ENCODE data around the gene POLD2. TPM values are rescaled to one million over a fixed set of nuclear protein-coding genes. Genes with fewer than 3 reads are reported as not detected.
"Not testable (repeated sequence)": the region's sequence is repeated elsewhere in the genome, so short reads cannot be mapped to it uniquely, and the experiment has no call there.

POLD2 gene
- total and polyA plus RNA-seq, 3 experiments from 2014 or later, result 74.1 to 291 (median 279) TPM

GRCh38 chr7:44134943-44135628 lies 11.7 kb upstream of the POLD2 start:
- H3K27ac ChIP-seq (ENCODE audit: low read depth, low read length), result no peak overlapping the region
- ChIA-PET POLR2A (interaction anchor here (0.8 kb wide), 1 partner anchor 8 kb away, joined by 3 read pairs; no protein-coding TSS in a partner anchor), CTCF (no interaction called here)
- DNase-seq, result no peak
- H3K4me1 ChIP-seq (ENCODE audit: insufficient read depth, low read length), result no peaks in the 10 kb centered on the region
- H3K4me1 Mint-ChIP-seq, result no peaks in the 10 kb centered on the region
- no peak overlapping the region for H3K4me3 ChIP-seq (ENCODE audit: low read length)
- peaks cover 5 to 6% of the 10 kb centered on the region in 2 donors for H3K27me3 Mint-ChIP-seq
- no peak overlapping the region for H3K4me3 Mint-ChIP-seq
- peak overlapping the region in 1 of 8 donors; percentile 88 for H3K27ac Mint-ChIP-seq
- no peaks in the 10 kb centered on the region for H3K27me3 ChIP-seq (ENCODE audit: insufficient read depth, low read length, poor library complexity, severe bottlenecking)
- no peaks in the 10 kb centered on the region for H3K9me3 ChIP-seq (ENCODE audit: low read length)
- H3K36me3 ChIP-seq (ENCODE audit: insufficient read depth, low read length), result no peaks in the 10 kb centered on the region
- no peaks in the 10 kb centered on the region for H3K36me3 Mint-ChIP-seq
- no peaks in the 10 kb centered on the region for H3K9me3 Mint-ChIP-seq

GRCh38 chr7:44133295-44133694 lies 9.9 kb upstream of the POLD2 start:
- H3K27me3 Mint-ChIP-seq, result peaks cover 0 to 9% of the 10 kb centered on the region in 2 donors
- H3K4me1 ChIP-seq (ENCODE audit: insufficient read depth, low read length), result no peaks in the 10 kb centered on the region
- H3K4me3 Mint-ChIP-seq, result no peak overlapping the region
- H3K36me3 Mint-ChIP-seq, result no peaks in the 10 kb centered on the region
- H3K27ac ChIP-seq (ENCODE audit: low read depth, low read length), result no peak overlapping the region
- no peak overlapping the region for H3K27ac Mint-ChIP-seq
- H3K36me3 ChIP-seq (ENCODE audit: insufficient read depth, low read length), result no peaks in the 10 kb centered on the region
- H3K9me3 Mint-ChIP-seq, result no peaks in the 10 kb centered on the region
- H3K4me3 ChIP-seq (ENCODE audit: low read length), result no peak overlapping the region
- ChIA-PET CTCF (no interaction called here), POLR2A (interaction anchor here (0.7 kb wide), 1 partner anchor 43 kb away, joined by 4 read pairs; no protein-coding TSS in a partner anchor)
- H3K4me1 Mint-ChIP-seq, result no peaks in the 10 kb centered on the region
- H3K27me3 ChIP-seq (ENCODE audit: insufficient read depth, low read length, poor library complexity, severe bottlenecking), result no peaks in the 10 kb centered on the region
- DNase-seq, result no peak
- no peaks in the 10 kb centered on the region for H3K9me3 ChIP-seq (ENCODE audit: low read length)

GRCh38 chr7:44132039-44132438 lies 8.7 kb upstream of the POLD2 start:
- H3K27me3 Mint-ChIP-seq, result peaks cover 0 to 9% of the 10 kb centered on the region in 2 donors
- no peak overlapping the region for H3K4me3 Mint-ChIP-seq
- ChIA-PET CTCF (interaction anchor here (0.9 kb wide), 1 partner anchor 50 kb away, joined by 3 read pairs; no protein-coding TSS in a partner anchor), POLR2A (no interaction called here)
- no peaks in the 10 kb centered on the region for H3K9me3 Mint-ChIP-seq
- Histone ChIP-seq H3K9me3 (ENCODE audit: low read length) (no peaks in the 10 kb centered on the region), H3K4me3 (ENCODE audit: low read length) (no peak overlapping the region), H3K4me1 (ENCODE audit: insufficient read depth, low read length) (no peaks in the 10 kb centered on the region), H3K27ac (ENCODE audit: low read depth, low read length) (no peak overlapping the region), H3K27me3 (ENCODE audit: insufficient read depth, low read length, poor library complexity, severe bottlenecking) (no peaks in the 10 kb centered on the region), H3K36me3 (ENCODE audit: insufficient read depth, low read length) (no peaks in the 10 kb centered on the region)
- peaks cover 0 to 2% (median 0%) of the 10 kb centered on the region in 3 donors for H3K36me3 Mint-ChIP-seq
- no peaks in the 10 kb centered on the region for H3K4me1 Mint-ChIP-seq
- H3K27ac Mint-ChIP-seq, result no peak overlapping the region
- no peak for DNase-seq

- H3K27me3 Mint-ChIP-seq, result peaks cover 0 to 9% of the 10 kb centered on the region in 2 donors
- ChIA-PET CTCF (interaction anchor here (0.9 kb wide), 1 partner anchor 50 kb away, joined by 3 read pairs; no protein-coding TSS in a partner anchor), POLR2A (no interaction called here)
Observed at GRCh38 chr7:44131173-44132029, 8.1 kb upstream of the POLD2 start.

DNA sequence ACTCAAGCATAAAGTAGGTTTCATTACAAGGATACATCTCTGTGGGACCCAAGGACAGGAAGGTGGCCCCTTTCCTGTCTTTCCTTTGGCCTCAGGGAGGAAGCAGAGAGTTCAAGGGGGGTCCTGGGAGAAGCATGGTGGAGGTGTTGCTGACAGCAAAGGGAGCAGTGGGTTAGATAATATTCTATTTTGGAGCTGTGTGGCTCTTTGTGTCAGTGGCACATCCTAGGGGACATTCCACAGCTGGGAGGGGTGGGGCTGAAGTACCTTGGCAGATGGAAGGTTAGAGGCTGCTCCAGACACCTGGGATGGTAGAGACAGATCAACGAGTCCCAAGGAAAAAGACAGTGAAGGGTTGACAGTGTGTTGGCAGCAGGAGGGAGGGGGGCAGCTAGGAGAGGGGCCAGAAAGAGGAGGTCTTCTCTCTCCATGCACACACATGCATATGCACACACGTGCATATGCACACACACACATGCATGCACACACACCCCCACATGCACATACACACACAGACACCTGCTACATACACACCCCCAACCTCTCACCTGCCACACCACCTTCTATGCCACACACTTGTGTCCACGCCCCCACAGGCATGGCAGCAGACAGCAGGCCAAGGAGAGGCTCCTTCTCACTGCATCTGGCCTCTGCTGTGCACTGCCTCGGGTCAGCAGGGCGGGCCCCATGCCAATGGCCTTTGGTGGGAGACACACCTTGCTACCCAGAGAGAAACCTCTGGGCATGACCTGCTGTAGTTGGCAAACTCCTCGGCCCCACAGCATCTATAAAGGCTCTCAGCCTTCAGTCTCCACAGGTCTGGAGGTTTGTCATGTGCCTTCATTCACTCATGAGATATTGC lies 5.6 kb upstream of the POLD2 start:
- Mint-ChIP-seq H3K4me1 (peaks cover 3 to 4% (median 4%) of the 10 kb centered on the region in 3 donors), H3K9me3 (no peaks in the 10 kb centered on the region), H3K27ac (peak overlapping the region in 1 of 8 donors; percentile 70), H3K4me3 (no peak overlapping the region), H3K27me3 (peaks cover 0 to 4% of the 10 kb centered on the region in 2 donors), H3K36me3 (peaks cover 0 to 2% (median 1%) of the 10 kb centered on the region in 3 donors)
- Histone ChIP-seq H3K4me3 (ENCODE audit: low read length) (no peak overlapping the region), H3K4me1 (ENCODE audit: insufficient read depth, low read length) (peaks cover 3% of the 10 kb centered on the region), H3K9me3 (ENCODE audit: low read length) (no peaks in the 10 kb centered on the region), H3K27ac (ENCODE audit: low read depth, low read length) (no peak overlapping the region), H3K27me3 (ENCODE audit: insufficient read depth, low read length, poor library complexity, severe bottlenecking) (no peaks in the 10 kb centered on the region), H3K36me3 (ENCODE audit: insufficient read depth, low read length) (no peaks in the 10 kb centered on the region)
- ChIA-PET CTCF (interaction anchor here (0.9 kb wide), 1 partner anchor 12 kb away, joined by 3 read pairs; no protein-coding TSS in a partner anchor), POLR2A (no interaction called here)
- no peak for DNase-seq

More at GRCh38 chr7:44131173-44132029, 8.1 kb upstream of the POLD2 start:
- no peak overlapping the region for H3K4me3 ChIP-seq (ENCODE audit: low read length)
- no peak overlapping the region for H3K27ac ChIP-seq (ENCODE audit: low read depth, low read length)
- H3K27me3 ChIP-seq (ENCODE audit: insufficient read depth, low read length, poor library complexity, severe bottlenecking), result no peaks in the 10 kb centered on the region
- DNase-seq, result no peak
- no peak overlapping the region for H3K4me3 Mint-ChIP-seq
- H3K9me3 ChIP-seq (ENCODE audit: low read length), result no peaks in the 10 kb centered on the region
- no peaks in the 10 kb centered on the region for H3K9me3 Mint-ChIP-seq
- H3K4me1 ChIP-seq (ENCODE audit: insufficient read depth, low read length), result no peaks in the 10 kb centered on the region
- H3K36me3 Mint-ChIP-seq, result peaks cover 0 to 2% (median 0%) of the 10 kb centered on the region in 3 donors
- H3K27ac Mint-ChIP-seq, result no peak overlapping the region
- no peaks in the 10 kb centered on the region for H3K36me3 ChIP-seq (ENCODE audit: insufficient read depth, low read length)
- H3K4me1 Mint-ChIP-seq, result no peaks in the 10 kb centered on the region

- Mint-ChIP-seq H3K27me3 (peaks cover 0 to 4% of the 10 kb centered on the region in 2 donors), H3K36me3 (peaks cover 0 to 8% (median 2%) of the 10 kb centered on the region in 3 donors), H3K4me1 (peaks cover 11 to 20% (median 14%) of the 10 kb centered on the region in 3 donors), H3K9me3 (no peaks in the 10 kb centered on the region), H3K27ac (peak overlapping the region in 1 of 8 donors; percentile 19), H3K4me3 (peak overlapping the region in 1 of 7 donors; percentile 60)
- CTCF ChIA-PET, result no interaction called here
- no peaks in the 10 kb centered on the region for H3K9me3 ChIP-seq (ENCODE audit: low read length)
- no peak overlapping the region for H3K4me3 ChIP-seq (ENCODE audit: low read length)
- POLR2A ChIA-PET, result no interaction called here
- DNase-seq, result no peak
- no peak overlapping the region for H3K27ac ChIP-seq (ENCODE audit: low read depth, low read length)
- no peaks in the 10 kb centered on the region for H3K27me3 ChIP-seq (ENCODE audit: insufficient read depth, low read length, poor library complexity, severe bottlenecking)
- no peaks in the 10 kb centered on the region for H3K36me3 ChIP-seq (ENCODE audit: insufficient read depth, low read length)
- peaks cover 13% of the 10 kb centered on the region for H3K4me1 ChIP-seq (ENCODE audit: insufficient read depth, low read length)
Observed at GRCh38 chr7:44127161-44127560, 3.8 kb upstream of the POLD2 start.

DNA sequence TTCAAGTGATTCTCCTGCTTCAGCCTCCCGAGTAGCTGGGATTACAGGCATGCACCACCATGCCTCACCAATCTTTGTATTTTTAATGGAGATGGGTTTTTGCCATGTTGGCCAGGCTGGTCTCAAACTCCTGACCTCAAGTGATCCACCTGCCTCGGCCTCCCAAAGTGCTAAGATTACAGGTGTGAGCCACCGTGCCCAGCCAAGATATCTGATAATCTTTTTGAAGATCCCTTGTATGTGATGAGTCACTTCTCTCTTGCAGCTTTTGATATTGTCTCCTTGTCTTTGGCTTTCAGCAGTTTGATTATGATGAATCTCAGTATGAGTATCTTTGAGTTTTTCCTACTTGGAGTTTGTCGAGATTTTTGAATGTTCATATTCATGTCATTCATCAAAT lies 3.2 kb upstream of the POLD2 start:
- peaks cover 15% of the 10 kb centered on the region for H3K4me1 ChIP-seq (ENCODE audit: insufficient read depth, low read length)
- peaks cover 12 to 26% (median 16%) of the 10 kb centered on the region in 3 donors for H3K4me1 Mint-ChIP-seq
- H3K27me3 Mint-ChIP-seq; H3K36me3 ChIP-seq (ENCODE audit: insufficient read depth, low read length); CTCF ChIA-PET; H3K4me3 ChIP-seq (ENCODE audit: low read length); H3K9me3 Mint-ChIP-seq; H3K27me3 ChIP-seq (ENCODE audit: insufficient read depth, low read length, poor library complexity, severe bottlenecking); POLR2A ChIA-PET; H3K36me3 Mint-ChIP-seq; H3K9me3 ChIP-seq (ENCODE audit: low read length); DNase-seq; H3K27ac ChIP-seq (ENCODE audit: low read depth, low read length): not testable (repeated sequence)
- H3K27ac Mint-ChIP-seq, result peak overlapping the region in 2 of 8 donors; percentile 17 to 19
- peak overlapping the region in 1 of 7 donors; percentile 73 for H3K4me3 Mint-ChIP-seq

All from CD8-positive, alpha-beta memory T cell (primary cell).